ENCODE results near the gene PCNX2.
A peak's percentile ranks its signal among the peaks of the same experiment; 100 is the strongest.

The PCNX2 gene

GRCh38 chr1:233299450-233299849 lies 3.9 kb upstream of the PCNX2 start:
- TF ChIP-seq CTCF (IDR thresholded peaks at IDR 0.05; ENCODE audit: control insufficient read depth, extremely low read depth, insufficient read depth): 0 out of 2 replicates have a peak, but pooled peaks have one; percentile 2
- H3K4me3 ChIP-seq (ENCODE audit: low read depth, low read length): no peak overlapping the region
- no peak for DNase-seq (ENCODE audit: low read depth)

GRCh38 chr1:233295975-233296322 lies 424 bp upstream of the PCNX2 start:
- no peak for DNase-seq (ENCODE audit: low read depth)
- no peak for TF ChIP-seq CTCF (IDR thresholded peaks at IDR 0.05; ENCODE audit: control insufficient read depth, extremely low read depth, insufficient read depth)
- peak overlapping the region; percentile 76 for H3K4me3 ChIP-seq (ENCODE audit: low read depth, low read length)

- TF ChIP-seq CTCF (IDR thresholded peaks at IDR 0.05; ENCODE audit: control insufficient read depth, extremely low read depth, insufficient read depth): no peak
- DNase-seq (ENCODE audit: low read depth): no peak
- H3K4me3 ChIP-seq (ENCODE audit: low read depth, low read length): peak overlapping the region; percentile 76
These were observed 650 bp downstream of the PCNX2 start for GRCh38 chr1:233294913-233295236.

- H3K4me3 ChIP-seq (ENCODE audit: low read depth, low read length): no peak overlapping the region
- DNase-seq (ENCODE audit: low read depth): no peak
- no peak for TF ChIP-seq CTCF (IDR thresholded peaks at IDR 0.05; ENCODE audit: control insufficient read depth, extremely low read depth, insufficient read depth)
These were observed 1.7 kb downstream of the PCNX2 start for GRCh38 chr1:233293556-233294446.

- no peak for DNase-seq (ENCODE audit: low read depth)
These were observed 5.0 kb downstream of the PCNX2 start for GRCh38 chr1:233290396-233291034.

GRCh38 chr1:233289676-233290075 lies 5.8 kb downstream of the PCNX2 start:
- TF ChIP-seq CTCF (IDR thresholded peaks at IDR 0.05; ENCODE audit: control insufficient read depth, extremely low read depth, insufficient read depth): no peak
- no peak for DNase-seq (ENCODE audit: low read depth)
- H3K4me3 ChIP-seq (ENCODE audit: low read depth, low read length): no peak overlapping the region

More at GRCh38 chr1:233290396-233291034, 5.0 kb downstream of the PCNX2 start:
- no peak for TF ChIP-seq CTCF (IDR thresholded peaks at IDR 0.05; ENCODE audit: control insufficient read depth, extremely low read depth, insufficient read depth)
- H3K4me3 ChIP-seq (ENCODE audit: low read depth, low read length): no peak overlapping the region
